GM18508 (cell line): ENCODE results near the gene PRC1.

ENCODE experiments used
- ATAC-seq: cut with Tn5 transposase; IDR thresholded peaks from one replicate; pipeline ENCODE4 v1.9.1; 2021; ENCODE audit warnings: moderate number of reproducible peaks; ENCODE audit not compliant: insufficient read depth, unreplicated experiment

The PRC1 gene

DNA sequence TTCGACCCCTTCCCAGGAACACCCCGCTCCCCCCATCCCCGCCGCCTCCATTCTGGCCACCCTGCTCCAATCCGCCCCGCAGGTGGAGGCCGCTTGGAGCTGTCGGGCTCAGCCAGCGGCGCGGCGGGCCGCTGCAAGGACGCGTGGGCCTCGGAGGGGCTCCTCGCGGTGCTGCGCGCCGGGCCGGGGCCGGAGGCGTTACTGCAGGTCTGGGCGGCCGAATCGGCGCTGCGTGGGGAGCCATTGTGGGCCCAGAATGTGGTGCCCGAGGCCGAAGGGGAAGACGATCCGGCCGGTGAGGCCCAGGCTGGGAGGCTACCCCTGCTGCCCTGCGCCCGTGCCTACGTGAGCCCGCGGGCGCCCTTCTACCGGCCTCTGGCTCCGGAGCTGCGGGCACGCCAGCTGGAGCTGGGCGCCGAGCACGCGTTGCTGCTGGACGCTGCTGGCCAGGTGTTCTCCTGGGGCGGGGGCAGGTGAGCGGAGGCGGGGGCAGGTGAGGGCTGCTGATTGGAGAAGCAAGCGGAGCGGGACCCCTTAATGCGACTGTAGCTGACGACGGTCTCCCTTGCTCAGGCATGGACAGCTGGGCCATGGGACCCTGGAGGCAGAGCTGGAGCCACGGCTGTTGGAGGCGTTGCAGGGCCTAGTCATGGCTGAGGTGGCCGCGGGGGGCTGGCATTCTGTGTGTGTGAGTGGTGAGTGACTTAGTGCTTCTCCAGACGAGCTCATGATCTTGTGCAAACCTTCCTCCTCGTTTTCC lies 37.1 kb downstream of the PRC1 start:
- ATAC-seq = no peak

DNA sequence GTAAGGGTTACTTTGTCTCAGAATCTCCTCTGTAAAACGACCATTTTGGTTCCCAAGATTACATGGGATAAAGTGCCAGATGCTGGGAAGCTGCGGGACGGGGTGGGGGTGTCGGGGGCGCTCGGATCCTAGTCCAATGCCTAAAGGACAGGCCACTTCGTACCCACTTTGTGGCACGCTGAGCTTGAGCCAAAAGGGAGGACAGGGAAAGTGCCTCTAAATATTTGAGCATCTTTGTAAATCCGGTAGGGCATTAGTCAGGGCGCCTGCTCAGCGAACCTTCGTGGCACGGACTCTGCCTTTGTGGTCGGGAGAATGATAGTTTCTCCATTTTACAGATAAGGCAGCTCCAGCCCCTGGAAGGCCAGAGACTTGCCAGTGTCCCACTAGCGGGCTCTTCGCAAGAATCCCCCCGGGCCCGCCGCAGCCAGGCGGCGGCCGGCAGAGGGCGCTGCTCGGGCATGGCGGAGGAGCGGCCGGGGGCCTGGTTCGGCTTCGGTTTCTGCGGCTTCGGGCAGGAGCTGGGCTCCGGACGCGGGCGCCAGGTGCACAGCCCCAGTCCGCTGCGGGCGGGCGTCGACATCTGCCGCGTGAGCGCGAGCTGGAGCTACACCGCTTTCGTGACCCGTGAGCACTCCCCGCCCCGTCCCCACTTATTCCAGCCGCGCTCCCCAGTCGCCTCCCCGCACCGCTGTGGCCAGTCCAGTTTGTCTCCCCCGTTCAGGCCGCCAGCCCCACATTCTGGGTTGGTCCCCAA lies 37.9 kb downstream of the PRC1 start:
- no peak for ATAC-seq

DNA sequence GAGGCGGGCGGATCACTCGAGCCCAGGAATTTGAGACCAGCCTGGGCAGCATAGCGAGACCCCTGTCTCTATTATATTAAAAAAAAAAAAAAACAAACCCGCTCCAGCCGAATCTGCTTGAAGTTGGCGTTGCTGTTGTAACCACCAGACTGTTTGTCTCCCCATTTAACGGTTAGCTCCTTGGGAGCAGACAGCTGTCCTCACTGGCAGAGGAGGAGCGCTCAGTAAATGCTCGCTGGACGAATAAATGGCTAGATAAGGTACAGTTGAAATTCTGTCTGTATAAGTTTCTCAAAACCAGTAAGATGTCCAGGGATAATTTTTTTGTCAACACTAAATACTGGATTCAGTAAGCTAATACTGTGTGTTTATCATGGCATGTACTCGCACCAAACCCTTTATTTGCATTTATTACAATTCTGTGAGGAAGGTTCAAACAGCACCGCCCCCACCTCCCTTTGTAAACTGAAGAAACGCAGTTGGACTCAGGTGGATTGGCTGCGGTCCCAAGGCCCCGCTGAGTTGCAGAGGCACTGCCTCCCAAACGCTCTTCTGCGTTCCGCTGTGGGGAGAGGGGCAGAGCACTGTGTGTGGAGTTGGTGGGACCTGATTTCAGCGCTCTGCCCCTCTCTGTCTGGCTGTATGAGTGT lies 38.6 kb downstream of the PRC1 start:
- ATAC-seq = no peak

DNA sequence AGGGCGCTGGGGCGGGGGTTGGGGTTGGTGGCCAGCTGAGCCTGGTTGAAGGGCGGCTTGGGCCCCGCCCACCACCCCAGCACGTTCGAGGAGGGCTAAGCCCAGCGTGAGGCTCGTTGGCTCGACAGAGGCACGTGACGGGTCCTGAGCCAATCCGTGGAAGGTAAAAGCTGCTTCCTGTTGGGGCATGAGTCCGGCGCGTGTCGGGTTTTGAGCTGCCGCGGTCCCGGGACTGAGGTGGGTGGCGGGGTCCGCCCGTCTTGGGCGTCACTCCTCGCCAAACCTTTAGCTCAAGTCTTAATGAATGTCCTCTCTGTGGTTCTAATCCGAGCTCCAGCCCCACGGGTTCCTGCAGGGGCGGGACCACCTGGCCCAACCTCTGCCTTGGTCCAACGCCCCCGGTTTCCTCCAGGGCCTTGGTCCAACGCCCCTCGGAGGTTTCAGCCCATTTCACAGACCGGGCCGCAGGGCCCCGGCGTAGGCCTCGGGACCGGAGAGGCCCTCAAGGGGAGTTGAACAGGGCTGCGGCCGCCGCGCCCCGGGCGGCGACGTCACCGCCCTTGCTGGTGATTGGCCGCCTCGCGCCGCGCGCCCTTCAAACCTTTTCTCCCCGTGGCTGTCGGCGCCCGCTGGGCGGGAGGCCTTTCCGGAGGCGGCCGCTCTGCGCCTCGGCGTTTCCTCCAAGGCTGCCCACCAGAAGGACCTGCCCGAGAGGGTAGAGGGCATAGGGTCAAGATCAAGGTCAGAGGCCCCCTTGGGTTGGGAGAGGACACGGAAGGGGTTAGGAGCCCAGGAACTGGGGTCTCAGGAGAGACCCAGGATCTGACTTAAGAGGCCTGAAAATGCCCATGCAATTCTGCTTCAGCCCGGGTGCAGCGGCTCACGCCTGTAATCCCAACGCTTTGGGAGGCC lies 39.4 kb downstream of the PRC1 start, which contains the start of gene RCCD1:
TSS of gene RCCD1 (plus strand) at position 173 of the 912 bp plus-strand sequence. CDS start 1,851 bp downstream, outside the sequence.
- ATAC-seq = peak; percentile 66

DNA sequence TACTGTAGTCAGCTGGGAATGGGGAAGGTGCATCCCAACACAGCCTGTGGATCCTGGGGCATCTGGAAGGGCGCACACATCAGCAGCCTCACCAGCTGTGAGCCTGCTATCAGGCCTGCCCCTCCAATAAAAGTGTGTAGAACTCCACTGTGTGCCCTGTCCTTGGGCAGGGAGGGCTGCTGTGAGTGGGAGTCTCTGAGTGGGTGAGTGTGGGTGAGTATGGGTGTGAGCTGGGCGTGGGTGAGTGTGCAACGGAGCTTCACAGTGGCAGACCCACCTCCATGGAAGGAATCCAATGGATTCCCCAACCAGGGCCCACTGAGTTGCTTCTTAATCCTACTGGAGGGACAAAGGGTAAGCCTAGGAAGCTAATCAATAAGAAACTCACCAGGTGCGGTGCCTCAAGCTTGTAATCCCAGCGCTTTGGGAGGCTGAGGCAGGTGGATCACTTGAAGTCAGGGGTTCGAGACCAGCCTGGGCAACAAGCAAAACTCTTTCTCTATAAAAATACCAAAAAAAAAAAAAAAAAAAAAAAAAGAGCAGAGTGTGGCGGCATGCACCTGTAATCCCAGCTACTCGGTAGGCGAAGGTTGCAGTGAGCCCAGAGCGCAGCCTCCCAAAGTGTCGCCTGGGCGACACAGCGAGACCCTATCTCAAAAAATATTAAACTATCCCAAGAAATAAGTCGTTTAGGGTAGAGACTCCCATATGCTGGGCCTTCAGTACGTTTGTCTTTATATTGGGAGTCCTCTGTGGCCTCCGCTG lies 40.2 kb downstream of the PRC1 start:
- ATAC-seq = no peak

- ATAC-seq = no peak
These were observed 41.2 kb downstream of the PRC1 start for GRCh38 chr15:90952901-90953677.

DNA sequence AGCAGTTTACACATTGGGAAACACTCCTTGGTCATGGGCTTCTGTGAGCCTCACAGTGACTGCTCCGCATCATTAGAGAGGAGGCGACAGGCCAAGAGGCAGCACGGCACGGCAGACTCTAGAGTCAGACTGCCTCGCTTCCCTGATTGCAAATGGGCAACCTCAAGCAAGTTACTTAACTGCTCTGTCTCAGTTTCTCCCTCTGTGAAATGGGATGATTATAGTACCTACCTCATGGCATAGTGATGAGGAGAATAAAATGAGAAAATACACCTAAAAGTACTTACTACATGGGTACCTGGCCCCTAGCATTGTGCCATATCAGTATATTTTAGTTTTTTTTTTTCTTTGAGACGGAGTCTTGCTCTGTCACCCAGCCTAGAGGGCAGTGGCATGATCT lies 43.7 kb downstream of the PRC1 start:
- no peak for ATAC-seq

GRCh38 chr15:90949979-90950675 lies 44.2 kb downstream of the PRC1 start:
- no peak for ATAC-seq

GRCh38 chr15:90948506-90948905 lies 45.8 kb downstream of the PRC1 start:
- no peak for ATAC-seq

- ATAC-seq = no peak
These were observed 46.6 kb downstream of the PRC1 start for GRCh38 chr15:90947577-90948357.

- no peak for ATAC-seq
These were observed 47.3 kb downstream of the PRC1 start for GRCh38 chr15:90946941-90947576.

DNA sequence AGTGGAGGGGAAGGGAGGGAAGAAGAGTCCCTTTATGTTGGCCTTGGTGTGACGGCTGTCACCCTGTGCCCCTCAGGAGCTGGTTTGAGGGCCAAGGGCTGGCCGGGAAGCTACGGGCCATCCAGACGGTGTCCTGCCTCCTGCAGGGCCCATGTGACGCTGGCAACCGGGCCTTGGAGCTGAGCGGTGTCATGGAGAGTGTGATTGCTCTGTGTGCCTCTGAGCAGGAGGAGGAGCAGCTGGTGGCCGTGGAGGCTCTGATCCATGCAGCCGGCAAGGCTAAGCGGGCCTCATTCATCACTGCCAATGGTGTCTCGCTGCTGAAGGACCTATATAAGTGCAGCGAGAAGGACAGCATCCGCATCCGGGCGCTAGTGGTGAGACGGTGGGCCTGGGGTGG lies 47.8 kb downstream of the PRC1 start:
- no peak for ATAC-seq

- no peak for ATAC-seq
These were observed 49.2 kb downstream of the PRC1 start for GRCh38 chr15:90945091-90945490.

- no peak for ATAC-seq
These were observed 51.8 kb downstream of the PRC1 start for GRCh38 chr15:90942354-90943120.

DNA sequence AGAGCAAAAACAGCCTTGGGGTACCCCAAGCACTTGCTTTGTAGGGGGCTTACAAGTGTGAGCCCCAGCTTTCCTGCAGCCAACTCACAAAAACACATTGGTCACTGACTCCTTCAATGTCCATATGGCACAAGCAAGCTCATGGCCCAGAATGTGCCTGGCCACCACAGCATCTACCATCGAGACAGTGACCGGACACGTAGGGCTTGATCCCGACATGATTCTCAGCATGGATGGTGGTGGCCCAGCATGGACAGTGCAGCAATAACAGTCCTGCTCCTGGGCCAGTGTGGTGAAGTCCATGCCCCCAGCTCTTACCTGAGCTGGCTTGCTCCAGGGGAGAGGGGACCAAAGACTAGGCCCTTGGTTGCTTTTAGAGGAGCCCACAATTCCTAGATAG lies 53.3 kb downstream of the PRC1 start:
- no peak for ATAC-seq

DNA sequence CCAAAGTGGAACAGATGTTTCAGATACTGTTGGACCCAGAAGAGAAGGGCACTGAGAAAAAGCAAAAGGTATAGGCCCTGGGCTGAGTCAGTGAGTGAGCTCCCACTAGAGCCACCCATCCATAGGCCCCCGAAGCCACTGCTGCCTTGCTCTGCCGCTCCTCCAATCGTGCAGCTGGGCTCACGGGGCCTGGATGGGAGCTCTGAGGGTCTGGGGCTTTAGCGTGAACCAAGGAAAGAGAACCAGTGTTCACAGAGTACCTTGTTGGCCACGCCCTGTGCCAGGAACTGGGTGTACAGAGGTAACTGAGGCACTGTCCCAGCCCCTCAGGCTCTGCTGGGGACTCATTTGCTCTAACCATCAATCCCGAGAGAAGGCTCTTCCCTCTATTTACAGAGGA lies 54.6 kb downstream of the PRC1 start:
- ATAC-seq = no peak
